ENCODE measurements around the gene PDCL3.

Gene PDCL3

DNA sequence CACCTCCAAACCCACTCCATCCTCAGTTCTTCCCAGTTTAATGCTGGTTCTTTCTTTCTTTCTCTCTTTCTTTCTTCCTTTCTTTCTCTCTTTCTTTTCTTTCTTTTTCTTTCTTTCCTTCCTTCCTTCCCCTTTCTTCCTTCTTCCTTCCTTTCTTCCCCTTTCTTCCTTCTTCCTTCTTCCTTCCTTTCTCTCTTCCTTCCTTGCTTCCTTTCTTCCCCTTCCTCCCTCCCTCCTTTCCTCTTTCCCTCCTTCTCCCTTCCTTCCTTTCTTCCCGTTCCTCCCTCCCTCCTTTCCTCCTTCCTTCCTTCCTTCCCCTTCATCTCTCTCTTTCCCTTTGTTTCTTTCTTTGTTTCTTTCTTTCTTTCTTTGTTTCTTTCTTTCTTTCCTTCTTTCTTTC, 50.9 kb downstream of the PDCL3 start:
- no peak for DNase-seq

DNA sequence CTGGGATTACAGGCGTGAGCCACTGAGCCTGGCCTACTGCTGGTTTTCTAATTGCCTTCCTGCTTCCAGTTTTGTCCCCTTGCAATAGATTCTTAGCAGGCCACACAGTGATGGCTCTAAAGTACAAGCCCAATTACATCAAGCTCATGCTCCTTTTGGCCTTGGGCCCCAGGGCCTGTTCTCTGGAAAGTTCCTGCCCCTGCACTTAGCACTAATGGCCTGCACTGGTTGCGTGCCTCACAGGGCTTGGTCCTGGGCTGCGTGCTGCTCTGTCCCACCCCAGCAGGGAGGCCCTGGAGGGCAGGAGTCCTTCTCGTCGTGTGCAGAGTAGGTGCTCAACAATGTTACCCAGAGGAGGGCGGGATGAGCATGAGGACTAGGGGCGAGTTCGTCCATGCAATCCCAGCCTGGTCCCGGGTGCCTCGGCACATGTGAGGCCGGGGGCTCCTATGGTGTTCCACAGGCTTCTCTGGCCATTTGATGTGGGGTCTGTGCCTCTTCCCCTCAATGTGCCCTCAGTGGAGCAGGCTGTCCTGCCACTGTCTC, 51.7 kb downstream of the PDCL3 start:
- no peak for DNase-seq

DNA sequence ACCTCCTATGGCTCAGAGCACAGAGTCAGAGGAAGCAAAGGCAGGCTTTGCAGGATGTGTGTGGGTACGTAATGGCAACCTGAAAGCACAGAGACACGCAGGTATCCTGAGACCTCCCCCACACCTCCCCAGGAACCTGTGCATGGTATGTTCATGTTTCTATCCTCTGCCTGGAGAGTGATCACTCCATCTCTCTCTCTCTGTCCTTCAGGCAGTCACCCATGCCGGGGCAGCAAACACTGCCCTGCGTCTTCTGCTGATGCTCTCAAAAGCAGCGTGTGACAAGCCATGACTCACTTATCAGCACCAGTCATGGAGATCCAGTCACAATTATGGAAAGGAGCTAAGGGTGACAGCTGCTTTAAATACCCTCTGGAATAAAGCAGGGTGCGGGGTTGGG, 52.7 kb downstream of the PDCL3 start:
- no peak for DNase-seq

DNA sequence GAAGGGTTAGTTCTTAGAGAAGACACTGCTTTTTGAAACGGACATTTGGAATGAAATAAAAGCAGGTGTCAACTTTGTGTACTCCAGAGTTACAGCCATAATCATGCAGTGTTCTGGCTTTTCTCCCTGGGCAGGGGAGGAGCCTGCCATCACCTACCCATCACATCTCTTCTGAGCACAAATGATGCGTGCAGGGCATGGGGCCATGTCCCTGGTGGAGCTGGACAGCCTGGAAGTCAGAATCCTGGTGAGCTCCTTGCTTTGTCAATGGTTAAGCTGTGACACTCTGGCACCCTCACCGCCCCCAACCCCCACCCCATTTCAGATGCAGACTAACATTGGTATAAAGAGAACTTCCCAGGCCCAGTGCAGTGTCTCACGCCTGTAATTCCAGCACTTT, 53.1 kb downstream of the PDCL3 start:
- no peak for DNase-seq

DNA sequence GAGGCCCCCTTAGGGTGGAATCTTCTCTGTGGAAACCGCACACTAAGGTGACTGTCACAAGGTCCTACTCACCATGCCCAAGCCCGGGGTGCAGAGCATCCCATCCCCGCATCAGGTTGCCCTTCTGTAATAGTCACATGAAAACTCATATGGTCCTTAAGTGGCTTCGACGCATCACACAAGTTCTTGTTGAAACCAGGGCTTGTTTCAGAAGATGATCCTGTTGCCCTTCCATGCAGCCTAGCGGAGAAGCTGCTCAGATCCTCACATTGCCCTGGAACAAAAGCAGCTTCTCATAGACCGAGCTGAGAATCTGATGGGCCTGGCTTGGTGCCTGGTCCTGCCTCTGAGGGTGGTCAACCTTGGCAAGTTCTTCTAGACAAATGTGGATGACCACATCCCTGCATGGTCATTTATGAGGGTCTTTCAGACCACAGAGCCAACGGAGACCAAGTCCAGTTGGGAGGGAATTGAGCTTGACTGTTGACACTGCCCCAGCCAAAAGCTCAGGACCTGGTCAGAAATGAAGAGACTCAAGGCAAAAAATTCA, 54.1 kb downstream of the PDCL3 start:
- no peak for DNase-seq

DNA sequence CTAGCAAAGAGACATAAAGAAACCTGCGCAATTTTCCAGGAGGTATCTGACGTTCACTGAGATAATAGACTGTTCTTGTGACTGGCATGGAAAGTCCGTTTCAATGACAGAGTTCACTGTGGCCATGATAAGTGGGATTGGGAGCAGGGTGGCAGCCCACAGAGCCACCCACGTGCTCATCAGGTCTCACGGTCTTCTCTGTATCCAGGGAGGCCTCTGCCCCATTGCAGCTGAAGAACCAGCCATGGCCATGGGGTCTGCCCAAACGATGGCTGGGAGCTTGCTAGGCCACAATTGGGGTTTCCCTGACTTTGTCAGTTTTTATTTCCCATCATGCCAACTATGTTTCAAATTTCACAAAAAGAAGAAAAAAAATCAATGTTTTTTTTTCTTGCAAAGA, 57.2 kb downstream of the PDCL3 start:
- no peak for DNase-seq

DNA sequence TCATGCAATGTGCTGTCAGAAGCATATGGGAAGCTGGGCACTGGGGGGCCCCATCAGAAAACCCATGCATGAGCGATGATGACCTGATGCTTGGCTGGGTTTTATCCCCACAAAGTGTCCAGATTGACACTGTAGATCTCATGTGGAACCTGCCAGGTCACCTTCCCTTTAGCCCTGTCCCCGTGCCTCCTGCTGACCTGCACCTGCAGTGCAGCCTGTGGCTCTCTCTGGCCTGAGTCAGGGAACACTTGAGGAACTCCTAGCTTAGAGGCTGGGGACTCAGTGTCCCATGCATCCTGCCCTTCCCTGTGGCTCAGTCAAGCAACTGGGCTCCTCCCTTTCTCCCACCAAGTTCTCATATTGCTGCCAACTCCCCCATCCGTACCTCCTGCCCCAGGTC, 57.7 kb downstream of the PDCL3 start:
- no peak for DNase-seq

DNA sequence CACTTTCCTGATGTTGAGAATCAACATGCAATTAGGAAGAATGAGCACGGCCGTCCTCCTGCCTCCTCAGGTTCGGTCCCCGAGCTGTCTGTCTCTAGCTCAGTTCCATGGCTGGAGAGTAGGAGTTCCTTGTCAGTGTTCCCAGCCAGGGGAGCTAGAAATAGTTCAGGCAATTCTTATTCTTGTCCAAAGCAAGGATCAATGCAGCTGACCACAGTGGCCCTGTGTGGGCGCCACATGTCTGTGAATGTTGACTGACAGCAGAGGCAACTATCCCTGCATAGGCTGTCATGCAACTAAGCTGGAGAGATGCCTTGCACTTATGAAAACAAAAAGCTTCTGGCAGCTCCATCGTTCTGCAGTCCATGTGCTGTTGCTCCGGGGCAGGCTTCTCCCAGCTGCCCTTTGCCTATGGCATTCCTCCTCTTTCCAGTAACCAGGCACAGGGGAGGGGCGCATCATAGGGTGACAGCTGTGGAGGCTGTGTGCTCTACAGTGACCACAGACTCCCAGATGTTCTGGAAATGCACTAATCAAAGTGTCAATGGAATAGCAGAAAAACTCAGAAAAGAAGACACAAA, 58.7 kb downstream of the PDCL3 start:
- DNase-seq = no peak

DNA sequence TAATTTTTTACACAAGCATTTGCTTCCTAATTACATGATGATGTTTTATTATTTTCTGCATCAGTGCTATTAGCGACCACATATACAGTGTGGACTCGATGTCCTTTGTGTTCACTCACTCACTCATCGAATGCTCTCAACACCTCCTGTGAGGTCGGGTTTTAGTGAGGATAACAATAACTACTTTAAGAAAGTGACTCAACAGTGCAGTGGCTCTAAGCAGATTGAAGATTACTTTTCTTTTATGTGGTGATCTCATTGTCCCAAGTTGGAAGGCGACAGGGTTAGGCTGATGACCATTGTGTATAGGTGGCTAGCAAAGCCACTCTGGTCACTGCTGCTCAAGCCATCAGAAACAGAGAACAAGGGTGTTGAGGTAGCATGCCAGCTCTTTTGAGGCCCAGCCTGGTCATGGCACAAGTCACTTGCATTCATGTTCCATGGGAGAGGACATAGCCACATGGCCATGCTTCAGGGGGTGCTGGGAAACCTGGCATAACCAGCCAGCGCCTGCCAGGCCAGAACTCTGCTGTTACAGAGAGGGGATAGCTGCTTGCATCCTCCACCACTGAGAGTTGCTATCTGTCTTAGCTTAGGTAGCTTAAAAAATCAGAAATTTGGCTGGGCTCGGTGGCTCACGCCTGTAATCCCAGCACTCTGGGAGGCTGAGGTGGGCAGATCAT, 60.4 kb downstream of the PDCL3 start:
- no peak for DNase-seq

DNA sequence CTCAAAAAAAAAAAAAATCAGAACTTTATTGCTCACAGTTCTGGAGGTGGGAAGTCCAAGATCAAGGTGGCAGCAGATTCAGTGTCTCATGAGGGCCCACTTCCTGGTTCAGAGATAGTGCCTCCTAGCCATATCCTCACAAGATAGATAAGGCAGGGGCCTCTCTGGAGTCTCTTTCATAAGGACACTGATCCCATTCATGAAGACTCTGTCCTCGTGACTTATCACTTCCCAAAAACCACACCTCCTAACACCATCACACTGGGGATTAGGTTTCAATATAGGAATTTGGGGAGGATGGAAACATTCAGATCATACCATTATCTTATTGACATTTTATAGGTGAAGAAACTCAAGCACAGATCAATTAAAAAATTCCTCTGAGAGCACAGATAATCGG, 61.1 kb downstream of the PDCL3 start:
- DNase-seq = no peak

DNA sequence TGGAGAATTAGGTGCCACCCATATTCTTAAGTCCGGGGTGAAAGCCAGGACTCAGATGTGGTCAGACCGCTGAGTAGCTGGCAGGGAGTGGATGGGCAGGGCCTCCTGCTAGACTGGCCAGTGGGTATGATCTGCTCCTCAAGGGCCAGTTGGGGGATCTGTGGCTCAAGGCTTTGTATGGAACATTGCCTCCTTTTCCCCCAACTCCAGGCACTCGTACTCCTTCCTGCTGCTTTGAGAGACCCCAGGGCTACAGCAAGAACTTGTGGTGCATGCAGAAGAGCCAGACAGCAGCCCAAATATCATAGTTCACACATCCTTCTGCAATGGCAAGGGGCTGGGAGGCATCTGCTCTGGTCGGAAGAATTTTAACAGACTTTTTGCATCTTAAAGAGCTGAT, 61.7 kb downstream of the PDCL3 start:
- DNase-seq = no peak

DNA sequence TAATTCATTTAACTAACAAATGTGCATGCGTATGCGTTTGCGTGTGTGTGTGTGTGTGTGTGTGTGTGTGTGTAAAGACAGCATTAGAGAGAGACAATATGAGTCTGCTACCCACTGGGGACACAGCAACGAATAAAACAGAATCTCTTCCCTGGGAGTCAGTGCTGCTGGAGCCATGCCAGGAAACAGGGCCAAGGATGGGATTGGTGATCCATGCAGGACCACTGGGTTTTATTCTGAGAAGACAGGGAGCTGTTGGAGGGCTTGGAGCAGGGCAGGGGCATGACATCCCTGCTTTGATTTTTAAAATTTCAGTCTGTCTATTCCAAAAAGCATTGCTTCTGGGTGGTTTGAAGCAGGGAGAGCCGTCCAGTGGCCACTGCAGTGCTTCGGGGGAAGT, 62.9 kb downstream of the PDCL3 start:
- DNase-seq = no peak
